HL-60 (cell line): Measurements from ENCODE around the gene OR2K2.

Experiments
- DNase-seq, 2 experiments: peaks; one replicate each; pipeline ENCODE4 v3.0.0-alpha.2; 2010 to 2020; ENCODE audit warnings: low read depth in 1 of 2, low spot score in 1 of 2
- H3K27ac ChIP-seq: fragments of 250-450 bp; sonication (Bioruptor Pico); replicated peaks from 2 replicates; pipeline ENCODE4 v1.5.1; 2020; ENCODE audit warnings: mild to moderate bottlenecking, moderate library complexity
- H3K27me3 ChIP-seq: fragments of 250-450 bp; sonication (Bioruptor Pico); 2 replicates; pipeline ENCODE4 v1.5.1; 2021; ENCODE audit warnings: mild to moderate bottlenecking, moderate library complexity; ENCODE audit not compliant: insufficient read depth, poor library complexity, severe bottlenecking
- H3K4me3 ChIP-seq: replicated peaks from 2 replicates; pipeline ENCODE4 v1.5.1; 2011; ENCODE audit warnings: mild to moderate bottlenecking, control low read depth, low read length; ENCODE audit not compliant: insufficient read depth
- CTCF ChIP-seq: IDR thresholded peaks from one replicate; pipeline ENCODE4 v1.5.1; 2011; ENCODE audit warnings: low read length, control low read depth, inconsistent platforms; ENCODE audit not compliant: insufficient read depth
- GABPA ChIP-seq: IDR thresholded peaks from 2 replicates; pipeline ENCODE4 v1.6.1; 2012; ENCODE audit warnings: low read depth
- POLR2AphosphoS5 ChIP-seq: IDR thresholded peaks from 2 replicates; pipeline ENCODE4 v1.6.1; 2012; ENCODE audit warnings: low read depth
- REST ChIP-seq: IDR thresholded peaks from 2 replicates; pipeline ENCODE4 v1.6.1; 2012; ENCODE audit warnings: low read depth; ENCODE audit not compliant: insufficient replicate concordance
- SPI1 ChIP-seq: IDR thresholded peaks from 2 replicates; pipeline ENCODE4 v1.6.1; 2012; ENCODE audit warnings: low read depth, mild to moderate bottlenecking, borderline replicate concordance

The OR2K2 gene

GRCh38 chr9:111294691-111295451 lies 35.2 kb downstream of the OR2K2 start:
- Histone ChIP-seq H3K4me3 (no peak overlapping the region), H3K27ac (no peak overlapping the region), H3K27me3 (no peaks in the 10 kb centered on the region)
- no peak for TF ChIP-seq CTCF
- TF ChIP-seq REST: no peak
- TF ChIP-seq GABPA: no peak
- TF ChIP-seq POLR2AphosphoS5: no peak
- TF ChIP-seq SPI1: no peak
- DNase-seq: no peak

- no peak overlapping the region for H3K27ac ChIP-seq
- no peak for DNase-seq
- H3K4me3 ChIP-seq: no peak overlapping the region
Observed at GRCh38 chr9:111287127-111287526, 42.9 kb downstream of the OR2K2 start.

More at GRCh38 chr9:111287127-111287526, 42.9 kb downstream of the OR2K2 start:
- no peaks in the 10 kb centered on the region for H3K27me3 ChIP-seq
- TF ChIP-seq REST (no peak), CTCF (no peak), GABPA (no peak), POLR2AphosphoS5 (no peak), SPI1 (no peak)
